Ovary (tissue), 9 donors: ENCODE data around the gene CLMN. TPM values are rescaled to one million over a fixed set of nuclear protein-coding genes. Genes with fewer than 3 reads are reported as not detected.

Source experiments
- DNase-seq, 5 donors: peaks; one replicate each; pipeline ENCODE4 v3.0.0-alpha.2; 2019 to 2020
- H3K27ac ChIP-seq, 2 donors: fragments of 200-600 bp; one replicate each; pipeline versions ENCODE4 v1.5.1 to v1.8.0; 2019 to 2022
- H3K27me3 ChIP-seq: fragments of 200-600 bp; one replicate; pipeline ENCODE4 v1.8.0; 2022
- H3K36me3 ChIP-seq: fragments of 200-600 bp; sonication (generic); one replicate; pipeline ENCODE4 v1.5.1; 2019
- H3K4me1 ChIP-seq: one replicate; pipeline ENCODE4 v1.8.1; 2013; ENCODE audit warnings: mild to moderate bottlenecking, moderate library complexity; ENCODE audit not compliant: insufficient read depth
- H3K4me3 ChIP-seq: fragments of 200-600 bp; sonication (generic); one replicate; pipeline ENCODE4 v1.5.1; 2017
- H3K9me3 ChIP-seq, 2 donors: fragments of 200-600 bp in 1 of 2; sonication (generic) in 1 of 2; one replicate each; pipeline versions ENCODE4 v1.5.1 to v1.8.1; 2013 to 2019; ENCODE audit warnings: mild to moderate bottlenecking in 1 of 2, moderate library complexity in 1 of 2
- CTCF ChIP-seq, 3 donors: fragments of 450-650 bp in 2 of 3; fragments of 200-600 bp in 1 of 3; IDR thresholded peaks; one replicate each; pipeline versions ENCODE4 v1.5.1 to v1.8.0; 2016 to 2022; ENCODE audit warnings: antibody characterized with exemption in 3 of 3, mild to moderate bottlenecking in 1 of 3
- EP300 ChIP-seq: sonication (generic); formaldehyde crosslinking; IDR thresholded peaks from one replicate; pipeline ENCODE4 v1.6.1; 2017; ENCODE audit warnings: antibody characterized with exemption
- POLR2A ChIP-seq: fragments of 450-650 bp; IDR thresholded peaks from one replicate; pipeline ENCODE4 v1.6.1; 2017; ENCODE audit warnings: antibody characterized with exemption, mild to moderate bottlenecking, moderate library complexity
- WGBS, 3 donors: extraction: QIAGEN DNeasy Blood & Tissue Kit in 1 of 3; methylation state at CpG; one replicate each; pipeline versions ENCODE4 v1.1.5 to v1.1.7; 2013 to 2017; 5-methylcytosine and 5-hydroxymethylcytosine counted together
- intact Hi-C, 4 donors: fragments of 100-400 bp; cut with DNase I; formaldehyde crosslinking; loops; one replicate each; pipeline versions ENCODE4 v1.11.0 to v1.15.1; 2022 to 2023
- polyA plus RNA-seq, 2 donors: library from polyadenylated mRNA; stranded (reverse); fragments of 200-250 nt in 1 of 2; fragments of 350-450 nt in 1 of 2; fragmentation: Illumina TruSeq in 1 of 2; extraction: RNeasy Lipid Tissue Mini Kit (QIAGEN cat#74804) in 1 of 2; gene quantifications; one replicate each; pipeline ENCODE4 v1.2.3, GENCODE V29; 2013 to 2014
- total RNA-seq, 7 donors: library from RNA; depleted of rRNA in 2 of 7; stranded (reverse); fragments of >200 nt in 2 of 7; fragmentation: NEBNext Ultra II Directional in 3 of 7; extraction: Animal tissue kit (Norgen Biotek cat#: 25700) in 3 of 7; gene quantifications; one replicate each; pipeline versions ENCODE4 v1.1.0 to v1.2.4, GENCODE V29; 2016 to 2023
- donor health status: DM: no; HTN: no; CAD: no; lungs with moderate emphysema.
- donor health status: DM: no; HTN: no; CAD: no.
- donor health status: Bipolar disorder and iron deficiency.
- donor health status: DM: yes; HTN: yes; CAD: no.
- donor health status: DM: no; HTN: no; CAD: no.
- donor health status: DM: yes; HTN: yes; CAD: no.

CLMN gene
- total and polyA plus RNA-seq, 9 donors = 2.2 to 11.7 (median 6.5) TPM

DNA sequence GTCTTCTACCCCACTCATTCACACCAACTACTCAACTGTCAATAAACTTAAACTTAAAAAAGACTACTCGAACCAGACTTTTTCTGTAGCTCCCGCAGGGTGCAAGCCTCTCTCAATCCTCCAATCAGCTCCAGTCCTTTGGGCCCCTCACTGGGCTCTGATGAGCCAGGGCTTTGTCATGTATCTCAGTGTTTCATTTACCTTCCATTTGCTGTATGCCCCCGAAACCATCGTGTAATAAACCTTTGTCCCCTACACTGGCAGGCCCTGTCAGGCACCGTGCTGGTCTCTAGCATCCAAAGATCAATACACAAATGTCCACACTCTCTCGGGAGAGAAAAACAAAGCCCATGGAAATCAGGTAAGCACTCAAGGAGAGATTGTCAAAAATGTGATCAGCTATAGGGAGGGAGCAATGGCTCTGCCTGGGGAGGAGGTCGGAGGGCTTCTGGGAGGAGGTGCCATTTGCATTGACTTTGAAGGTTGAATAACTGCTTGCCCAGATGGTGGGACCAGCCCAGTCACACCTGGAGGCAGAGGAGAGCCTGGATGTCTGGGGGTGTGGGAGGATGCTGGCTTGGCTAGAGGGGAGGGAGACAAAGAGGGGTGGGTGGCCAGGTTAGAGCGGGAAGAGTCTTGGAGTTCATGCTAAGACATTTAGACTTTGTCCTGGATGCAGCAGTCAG, 120.3 kb downstream of the CLMN start:
- TF ChIP-seq POLR2A = no peak
- no peak for TF ChIP-seq CTCF (IDR thresholded peaks at IDR 0.05)
- no peak for TF ChIP-seq EP300

GRCh38 chr14:95198320-95198719, 121.4 kb downstream of the CLMN start:
- WGBS, 3 donors = 91 to 97% (median 93%) methylated on average over 9 of the region's 9 CpGs
- no peak for DNase-seq

More for the DNA sequence above, 120.3 kb downstream of the CLMN start:
- Histone ChIP-seq H3K4me3 (no peak overlapping the region), H3K4me1 (no peaks in the 10 kb centered on the region), H3K27ac (no peak overlapping the region), H3K9me3 (no peaks in the 10 kb centered on the region), H3K27me3 (no peaks in the 10 kb centered on the region), H3K36me3 (no peaks in the 10 kb centered on the region)
- 64 to 78% (median 77%) methylated on average over 8 of the region's 8 CpGs for WGBS, 3 donors
- DNase-seq = no peak
- intact Hi-C loops = no loop called here

DNA sequence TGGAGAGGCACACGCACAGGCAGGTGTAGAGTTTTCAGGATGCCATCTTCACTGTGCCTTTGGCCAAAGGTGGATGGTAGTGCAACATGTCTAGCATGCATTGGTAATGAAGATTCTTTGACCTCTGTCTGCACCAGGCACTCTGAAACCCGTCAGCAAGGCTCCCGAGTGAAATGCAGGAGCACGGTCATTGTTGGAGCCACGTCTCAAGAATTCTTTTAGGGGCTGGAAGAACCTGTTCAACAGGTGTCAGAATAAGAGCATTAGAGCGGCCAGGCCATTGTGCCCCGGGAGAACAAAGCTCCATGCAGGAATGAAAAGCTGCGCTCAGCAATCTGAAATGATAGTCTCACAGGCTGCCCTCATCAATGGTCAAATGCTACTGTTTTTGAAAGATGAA, 122.2 kb downstream of the CLMN start:
- intact Hi-C loops = no loop called here
- no peaks in the 10 kb centered on the region for H3K36me3 ChIP-seq
- no peak for DNase-seq
- WGBS, 3 donors = 87 to 91% (median 89%) methylated on average over 8 of the region's 8 CpGs
- no peak overlapping the region for H3K4me3 ChIP-seq
- TF ChIP-seq POLR2A (no peak), CTCF (IDR thresholded peaks at IDR 0.05) (no peak), EP300 (no peak)
- H3K27ac ChIP-seq = no peak overlapping the region
- H3K9me3 ChIP-seq = no peaks in the 10 kb centered on the region
- no peaks in the 10 kb centered on the region for H3K27me3 ChIP-seq
- no peaks in the 10 kb centered on the region for H3K4me1 ChIP-seq

More at GRCh38 chr14:95198320-95198719, 121.4 kb downstream of the CLMN start:
- Histone ChIP-seq H3K36me3 (no peaks in the 10 kb centered on the region), H3K4me3 (no peak overlapping the region), H3K9me3 (no peaks in the 10 kb centered on the region), H3K4me1 (no peaks in the 10 kb centered on the region), H3K27me3 (no peaks in the 10 kb centered on the region), H3K27ac (no peak overlapping the region)
- intact Hi-C loops = no loop called here
- TF ChIP-seq CTCF (IDR thresholded peaks at IDR 0.05) = no peak
- TF ChIP-seq POLR2A = no peak
- no peak for TF ChIP-seq EP300

GRCh38 chr14:95196826-95197545, 122.7 kb downstream of the CLMN start:
- WGBS, 3 donors = 71 to 73% (median 72%) methylated on average over 2 of the region's 2 CpGs
- intact Hi-C loops = no loop called here
- Histone ChIP-seq H3K36me3 (no peaks in the 10 kb centered on the region), H3K27ac (no peak overlapping the region), H3K4me3 (no peak overlapping the region), H3K4me1 (no peaks in the 10 kb centered on the region), H3K27me3 (no peaks in the 10 kb centered on the region), H3K9me3 (no peaks in the 10 kb centered on the region)
- no peak for DNase-seq
- TF ChIP-seq POLR2A (no peak), EP300 (no peak), CTCF (IDR thresholded peaks at IDR 0.05) (no peak)
